ENCODE results near the gene AHSG.
"Not testable (repeated sequence)": the region's sequence is repeated elsewhere in the genome, so short reads cannot be mapped to it uniquely, and the experiment has no call there.

Gene AHSG

GRCh38 chr3:186567072-186567921 lies 45.6 kb upstream of the AHSG start, which contains the start of gene TBCCD1 (continued):
- TF ChIP-seq ZBTB44 (tag by site-specific recombination; IDR thresholded peaks at IDR 0.05) (0 out of 2 replicates have a peak, but pooled peaks have one; percentile 17), ZNF394 (tag by site-specific recombination; IDR thresholded peaks at IDR 0.05; ENCODE audit: borderline replicate concordance) (peak; percentile 39; the same call in 1 of the 2 replicates), HOXA7 (CRISPR knock-in tag; IDR thresholded peaks at IDR 0.05; ENCODE audit: borderline replicate concordance) (no peak)

GRCh38 chr3:186569361-186569760 lies 43.5 kb upstream of the AHSG start:
- ChIA-PET CTCF (interaction anchor here (0.6 to 3.0 kb wide), 4 partner anchors 45 to 411 kb away, joined by 3 to 9 read pairs (median 4); no protein-coding TSS in a partner anchor), POLR2A (interaction anchor here (1.0 to 3.3 kb wide), 2 partner anchors 33 to 215 kb away, joined by 4 to 33 read pairs; partner anchors contain the start of gene EIF4A2)
- TF ChIP-seq KLF1 (tag by site-specific recombination; IDR thresholded peaks at IDR 0.05) (peak; percentile 81), ZNF394 (tag by site-specific recombination; IDR thresholded peaks at IDR 0.05; ENCODE audit: borderline replicate concordance) (0 out of 2 replicates have a peak, but pooled peaks have one; percentile 19)
- not testable (repeated sequence) for H3K4me1 ChIP-seq (ENCODE audit: control insufficient read depth, insufficient read depth, low read length); H3K9me3 ChIP-seq (ENCODE audit: control insufficient read depth, insufficient read depth, low read depth, low read length); H3K27ac ChIP-seq (ENCODE audit: extremely low read depth, low read depth, low read length)
- Histone ChIP-seq H3K36me3 (ENCODE audit: control insufficient read depth in 2 of 2, insufficient read depth in 1 of 2, low read length in 2 of 2) (peaks cover 0 to 25% of the 10 kb centered on the region in 2 experiments), H3K4me3 (ENCODE audit: low read depth, low read length) (peak overlapping the region; percentile 77)

GRCh38 chr3:186569779-186570095 lies 43.1 kb upstream of the AHSG start:
- H3K4me1 ChIP-seq (ENCODE audit: control insufficient read depth, insufficient read depth, low read length) = no peaks in the 10 kb centered on the region
- TF ChIP-seq ZFP37 (tag by site-specific recombination; IDR thresholded peaks at IDR 0.05) (0 out of 2 replicates have a peak, but pooled peaks have one; percentile 55), HOXA7 (CRISPR knock-in tag; IDR thresholded peaks at IDR 0.05; ENCODE audit: borderline replicate concordance) (no peak)
- no peaks in the 10 kb centered on the region for H3K9me3 ChIP-seq (ENCODE audit: control insufficient read depth, insufficient read depth, low read depth, low read length)
- peaks cover 0 to 29% of the 10 kb centered on the region in 2 experiments for H3K36me3 ChIP-seq (ENCODE audit: control insufficient read depth in 2 of 2, insufficient read depth in 1 of 2, low read length in 2 of 2)
- POLR2A ChIA-PET = interaction anchor here (0.7 to 3.3 kb wide), 10 partner anchors 11 to 632 kb away, joined by 3 to 33 read pairs (median 6); partner anchors contain the start of genes EIF4A2 and TRA2B
- peak overlapping the region; percentile 77 for H3K4me3 ChIP-seq (ENCODE audit: low read depth, low read length)
- H3K27ac ChIP-seq (ENCODE audit: extremely low read depth, low read depth, low read length) = no peak overlapping the region
- CTCF ChIA-PET = interaction anchor here (0.6 to 3.0 kb wide), 3 partner anchors 45 to 408 kb away, joined by 3 to 9 read pairs (median 4); no protein-coding TSS in a partner anchor

GRCh38 chr3:186570096-186570940 lies 42.5 kb upstream of the AHSG start, which contains the start of gene DNAJB11:
Gene DNAJB11 (plus strand): TSS chr3:186570720. CDS start chr3:186570898, 178 bp downstream.
- Histone ChIP-seq H3K4me1 (ENCODE audit: control insufficient read depth, insufficient read depth, low read length) (no peaks in the 10 kb centered on the region), H3K9me3 (ENCODE audit: control insufficient read depth, insufficient read depth, low read depth, low read length) (no peaks in the 10 kb centered on the region), H3K36me3 (ENCODE audit: control insufficient read depth in 2 of 2, insufficient read depth in 1 of 2, low read length in 2 of 2) (peaks cover 4 to 32% of the 10 kb centered on the region in 2 experiments), H3K27ac (ENCODE audit: extremely low read depth, low read depth, low read length) (no peak within 1 kb of the TSS), H3K4me3 (ENCODE audit: low read depth, low read length) (peak within 1 kb of the TSS; percentile 96)
- POLR2A ChIA-PET = interaction anchor here (0.6 to 3.3 kb wide), 17 partner anchors 9 to 1175 kb away, joined by 3 to 33 read pairs (median 3); partner anchors contain the start of genes BCL6, EIF4A2, RFC4 and TRA2B
- CTCF ChIA-PET = interaction anchor here (0.6 to 3.0 kb wide), 3 partner anchors 44 to 906 kb away, joined by 3 to 9 read pairs (median 4); no protein-coding TSS in a partner anchor
- TF ChIP-seq ZNF560 (tag by site-specific recombination; IDR thresholded peaks at IDR 0.05; ENCODE audit: borderline replicate concordance) (no peak), KLF10 (tag by site-specific recombination; IDR thresholded peaks at IDR 0.05) (peak; percentile 89), TSHZ1 (tag by site-specific recombination; IDR thresholded peaks at IDR 0.05; ENCODE audit: borderline replicate concordance) (no peak), ZNF704 (tag by site-specific recombination; IDR thresholded peaks at IDR 0.05) (no peak), PBX3 (CRISPR knock-in tag; IDR thresholded peaks at IDR 0.05) (no peak), KLF9 (tag by site-specific recombination; IDR thresholded peaks at IDR 0.05; ENCODE audit: low read depth) (0 out of 2 replicates have a peak, but pooled peaks have one; percentile 40), OVOL3 (tag by site-specific recombination; IDR thresholded peaks at IDR 0.05) (no peak), GLI4 (tag by site-specific recombination; IDR thresholded peaks at IDR 0.05) (no peak), ZNF433 (tag by site-specific recombination; IDR thresholded peaks at IDR 0.05; ENCODE audit: low read depth) (no peak), ZNF354C (tag by site-specific recombination; IDR thresholded peaks at IDR 0.05; ENCODE audit: borderline replicate concordance, low read depth) (no peak), ZIC2 (tag by site-specific recombination; IDR thresholded peaks at IDR 0.05) (peak; percentile 24; the same call in 1 of the 2 replicates), ZNF768 (tag by site-specific recombination; IDR thresholded peaks at IDR 0.05) (no peak)
